Activated CD8-positive, alpha-beta T cell treated with anti-CD3 and anti-CD28 coated beads, Interleukin-2, amount 10 ng/mL, durations not matched to agents 7 days and 5 days (primary cell): ENCODE measurements around the gene NMT1. TPM values are rescaled to one million over a fixed set of nuclear protein-coding genes. Genes with fewer than 3 reads are reported as not detected.

Source experiments
- ATAC-seq: fragments of 150-1000 bp; cut with Tn5 transposase; one replicate; pipeline ENCODE4 v1.10.0; 2021; ENCODE audit warnings: moderate library complexity
- CTCF ChIA-PET: fragments of 350-600 bp; sonication (Branson Sonifier 250); formaldehyde crosslinking; loops from one replicate; lab custom pipeline; 2021; ENCODE audit warnings: antibody characterized with exemption; lab: Charles Lee
- POLR2A ChIA-PET: fragments of 350-600 bp; sonication (Branson Sonifier 250); formaldehyde crosslinking; loops from one replicate; lab custom pipeline; 2021; ENCODE audit warnings: antibody characterized with exemption; lab: Charles Lee
- DNase-seq: peaks from one replicate; pipeline ENCODE4 v3.0.0-alpha.2; 2020
- H3K27ac Mint-ChIP-seq: one replicate; pipeline ENCODE4 v1.8.0; 2021; ENCODE audit warnings: mild to moderate bottlenecking, mixed read lengths
- H3K27me3 Mint-ChIP-seq: one replicate; pipeline ENCODE4 v1.8.0; 2021; ENCODE audit warnings: low read depth, mixed read lengths
- H3K36me3 Mint-ChIP-seq: one replicate; pipeline ENCODE4 v1.8.0; 2021; ENCODE audit warnings: low read depth, mixed read lengths
- H3K4me1 Mint-ChIP-seq: one replicate; pipeline ENCODE4 v1.8.0; 2021; ENCODE audit warnings: low read depth, mixed read lengths
- H3K4me3 Mint-ChIP-seq: one replicate; pipeline ENCODE4 v1.8.0; 2021; ENCODE audit warnings: mild to moderate bottlenecking, mixed read lengths
- H3K9me3 Mint-ChIP-seq: one replicate; pipeline ENCODE4 v1.8.0; 2022; ENCODE audit warnings: mixed read lengths; ENCODE audit not compliant: insufficient read depth
- total RNA-seq, 2 experiments: library from RNA; stranded (reverse); gene quantifications; one replicate each; pipeline ENCODE4 v1.2.3, GENCODE V29; 2021

Gene NMT1
- total RNA-seq, 2 experiments from 2014 or later, result 125 to 143 TPM

DNA sequence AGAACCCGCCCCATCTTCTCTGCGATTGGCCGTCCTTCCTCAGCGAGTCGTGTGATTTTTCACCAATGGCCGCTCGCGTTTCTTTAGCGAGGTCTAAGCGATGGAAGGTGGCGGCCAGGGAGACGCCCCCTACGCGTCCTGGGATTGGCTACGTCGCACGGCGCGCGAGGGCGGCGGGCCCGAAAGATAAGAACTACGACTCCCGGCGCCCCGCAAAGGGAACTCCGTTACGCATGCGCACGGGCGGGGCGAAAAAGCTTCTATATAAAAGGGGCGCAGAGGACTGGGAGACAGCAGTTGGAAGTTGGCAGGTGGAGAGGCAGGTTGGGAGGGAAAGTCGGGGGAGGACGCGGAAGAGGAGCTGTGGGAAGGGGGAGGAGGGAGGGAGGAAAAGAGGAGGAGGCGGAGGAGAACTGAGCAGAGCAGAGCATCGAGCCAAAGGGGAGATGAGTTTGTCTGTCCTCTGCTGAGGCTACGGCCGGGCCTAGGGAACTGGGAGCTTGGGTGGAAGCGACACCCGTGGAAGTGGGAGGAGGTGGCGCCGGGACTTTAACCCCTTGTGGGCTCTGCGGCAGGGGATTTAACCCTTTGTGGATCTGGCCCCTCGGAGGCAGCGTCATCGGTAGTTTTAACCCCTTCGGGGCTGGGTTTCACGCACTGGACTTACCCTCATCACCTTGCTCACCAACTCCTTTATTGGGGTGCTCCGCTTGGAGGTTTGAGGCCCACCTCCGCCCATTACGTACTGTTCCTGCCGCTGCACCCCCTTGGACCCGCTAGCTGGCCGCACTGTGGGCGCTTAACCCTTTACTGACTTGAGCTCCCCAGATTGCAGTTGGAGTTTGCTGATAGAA lies 87.3 kb downstream of the NMT1 start, which contains the start of gene HEXIM1:
Gene HEXIM1 (plus strand): TSS at position 293 of the 854 bp plus-strand sequence. CDS start 716 bp downstream, outside the sequence.
- H3K4me1 Mint-ChIP-seq, result peaks cover 39% of the 10 kb centered on the region
- peaks cover 28% of the 10 kb centered on the region for H3K36me3 Mint-ChIP-seq
- ChIA-PET POLR2A (interaction anchor here (0.5 to 9.4 kb wide), 35 partner anchors 8 to 990 kb away, joined by 3 to 280 read pairs (median 5); partner anchors contain the start of genes ACBD4, EFTUD2, FMNL1 and HEXIM2), CTCF (interaction anchor here (0.8 to 10.9 kb wide), 24 partner anchors 12 to 237 kb away, joined by 3 to 344 read pairs (median 6); partner anchors contain the start of genes ACBD4, DCAKD, FMNL1 and HEXIM2)
- H3K9me3 Mint-ChIP-seq, result no peaks in the 10 kb centered on the region
- no peaks in the 10 kb centered on the region for H3K27me3 Mint-ChIP-seq
- H3K27ac Mint-ChIP-seq, result peak within 1 kb of the TSS; percentile 100
- peak; percentile 80 for ATAC-seq
- peak; percentile 99 for DNase-seq
- peak within 1 kb of the TSS; percentile 95 for H3K4me3 Mint-ChIP-seq

DNA sequence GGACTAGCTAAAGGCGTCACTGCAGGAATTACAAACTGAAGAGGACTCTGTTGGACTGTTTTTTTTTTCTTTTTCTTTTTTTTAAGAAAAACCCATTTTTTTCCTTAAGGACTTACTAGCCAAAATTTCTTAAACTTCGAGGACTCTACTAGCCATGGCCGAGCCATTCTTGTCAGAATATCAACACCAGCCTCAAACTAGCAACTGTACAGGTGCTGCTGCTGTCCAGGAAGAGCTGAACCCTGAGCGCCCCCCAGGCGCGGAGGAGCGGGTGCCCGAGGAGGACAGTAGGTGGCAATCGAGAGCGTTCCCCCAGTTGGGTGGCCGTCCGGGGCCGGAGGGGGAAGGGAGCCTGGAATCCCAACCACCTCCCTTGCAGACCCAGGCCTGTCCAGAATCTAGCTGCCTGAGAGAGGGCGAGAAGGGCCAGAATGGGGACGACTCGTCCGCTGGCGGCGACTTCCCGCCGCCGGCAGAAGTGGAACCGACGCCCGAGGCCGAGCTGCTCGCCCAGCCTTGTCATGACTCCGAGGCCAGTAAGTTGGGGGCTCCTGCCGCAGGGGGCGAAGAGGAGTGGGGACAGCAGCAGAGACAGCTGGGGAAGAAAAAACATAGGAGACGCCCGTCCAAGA lies 88.0 kb downstream of the NMT1 start:
- DNase-seq (peak; percentile 88), ATAC-seq (peak; percentile 38)
- ChIA-PET POLR2A (interaction anchor here (0.5 to 9.4 kb wide), 29 partner anchors 8 to 991 kb away, joined by 3 to 280 read pairs (median 6); partner anchors contain the start of genes ACBD4, DCAKD, EFTUD2 and FMNL1), CTCF (interaction anchor here (0.7 to 10.9 kb wide), 35 partner anchors 8 to 236 kb away, joined by 3 to 344 read pairs (median 6); partner anchors contain the start of genes ACBD4, DCAKD, FMNL1 and HEXIM2)
- peak overlapping the region; percentile 100 for H3K27ac Mint-ChIP-seq
- no peaks in the 10 kb centered on the region for H3K27me3 Mint-ChIP-seq
- peaks cover 36% of the 10 kb centered on the region for H3K4me1 Mint-ChIP-seq
- H3K9me3 Mint-ChIP-seq, result no peaks in the 10 kb centered on the region
- H3K4me3 Mint-ChIP-seq, result peak overlapping the region; percentile 95
- peaks cover 28% of the 10 kb centered on the region for H3K36me3 Mint-ChIP-seq

DNA sequence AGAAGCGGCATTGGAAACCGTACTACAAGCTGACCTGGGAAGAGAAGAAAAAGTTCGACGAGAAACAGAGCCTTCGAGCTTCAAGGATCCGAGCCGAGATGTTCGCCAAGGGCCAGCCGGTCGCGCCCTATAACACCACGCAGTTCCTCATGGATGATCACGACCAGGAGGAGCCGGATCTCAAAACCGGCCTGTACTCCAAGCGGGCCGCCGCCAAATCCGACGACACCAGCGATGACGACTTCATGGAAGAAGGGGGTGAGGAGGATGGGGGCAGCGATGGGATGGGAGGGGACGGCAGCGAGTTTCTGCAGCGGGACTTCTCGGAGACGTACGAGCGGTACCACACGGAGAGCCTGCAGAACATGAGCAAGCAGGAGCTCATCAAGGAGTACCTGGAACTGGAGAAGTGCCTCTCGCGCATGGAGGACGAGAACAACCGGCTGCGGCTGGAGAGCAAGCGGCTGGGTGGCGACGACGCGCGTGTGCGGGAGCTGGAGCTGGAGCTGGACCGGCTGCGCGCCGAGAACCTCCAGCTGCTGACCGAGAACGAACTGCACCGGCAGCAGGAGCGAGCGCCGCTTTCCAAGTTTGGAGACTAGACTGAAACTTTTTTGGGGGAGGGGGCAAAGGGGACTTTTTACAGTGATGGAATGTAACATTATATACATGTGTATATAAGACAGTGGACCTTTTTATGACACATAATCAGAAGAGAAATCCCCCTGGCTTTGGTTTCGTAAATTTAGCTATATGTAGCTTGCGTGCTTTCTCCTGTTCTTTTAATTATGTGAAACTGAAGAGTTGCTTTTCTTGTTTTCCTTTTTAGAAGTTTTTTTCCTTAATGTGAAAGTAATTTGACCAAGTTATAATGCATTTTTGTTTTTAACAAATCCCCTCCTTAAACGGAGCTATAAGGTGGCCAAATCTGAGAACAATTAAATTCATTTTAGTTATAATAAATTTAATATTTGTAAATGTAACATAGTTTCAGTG lies 88.8 kb downstream of the NMT1 start:
- peak; percentile 54 for DNase-seq
- no peaks in the 10 kb centered on the region for H3K9me3 Mint-ChIP-seq

DNA sequence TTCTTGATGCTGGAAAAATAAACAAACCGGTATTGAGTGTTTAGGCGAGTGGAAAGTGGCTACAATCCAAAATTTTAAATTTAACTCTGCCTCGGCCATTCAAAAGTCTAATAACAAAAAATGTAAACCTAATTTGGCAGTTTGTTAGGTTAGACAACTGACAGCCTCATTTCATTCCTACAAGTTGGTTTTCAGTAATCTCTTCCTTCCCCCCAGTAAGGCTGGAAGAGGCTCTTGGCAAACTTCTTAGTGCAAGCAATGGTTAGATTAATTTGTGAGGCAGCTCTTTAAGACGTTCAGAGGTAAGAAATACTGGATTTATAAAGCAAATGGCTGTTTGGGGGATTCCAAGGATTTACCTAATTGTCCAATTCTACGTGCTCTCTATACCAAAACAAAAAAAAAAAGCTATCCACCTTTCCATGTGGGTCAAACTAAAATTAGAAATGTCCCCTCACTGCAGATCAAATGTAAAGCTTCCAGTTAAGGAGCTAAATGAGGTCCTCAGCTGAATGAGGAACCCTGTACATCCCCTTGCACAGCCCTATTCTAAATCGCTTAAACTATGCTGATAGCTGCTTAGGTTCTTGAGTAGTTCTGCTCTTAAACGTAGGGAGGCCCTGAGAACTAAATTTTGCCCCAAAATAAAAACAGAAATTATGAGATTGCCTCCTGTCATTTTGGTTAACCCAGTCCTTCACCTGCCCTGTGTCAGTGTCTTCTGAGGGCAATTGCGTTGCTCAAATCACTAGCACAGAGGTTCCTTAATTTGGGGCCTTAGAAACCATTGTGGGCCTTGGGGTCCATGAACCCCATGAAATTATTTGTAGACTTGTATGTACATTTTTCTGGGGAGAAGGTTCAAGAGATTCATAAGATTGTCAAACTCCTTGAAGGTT lies 90.0 kb downstream of the NMT1 start:
- DNase-seq (no peak), ATAC-seq (no peak)
- H3K36me3 Mint-ChIP-seq, result peaks cover 28% of the 10 kb centered on the region
- no peaks in the 10 kb centered on the region for H3K9me3 Mint-ChIP-seq
- H3K27me3 Mint-ChIP-seq, result no peaks in the 10 kb centered on the region
- ChIA-PET POLR2A (interaction anchor here (0.6 to 9.4 kb wide), 13 partner anchors 10 to 219 kb away, joined by 3 to 280 read pairs (median 22); partner anchors contain the start of genes ACBD4, FMNL1, HEXIM2 and NMT1), CTCF (interaction anchor here (0.8 to 10.9 kb wide), 29 partner anchors 10 to 372 kb away, joined by 3 to 344 read pairs (median 6); partner anchors contain the start of genes ACBD4, FMNL1, HEXIM2 and MAP3K14)
- peaks cover 31% of the 10 kb centered on the region for H3K4me1 Mint-ChIP-seq
- peak overlapping the region; percentile 95 for H3K4me3 Mint-ChIP-seq
- H3K27ac Mint-ChIP-seq, result peak overlapping the region; percentile 80

More for the DNA sequence above, 88.8 kb downstream of the NMT1 start:
- no peak for ATAC-seq
- Mint-ChIP-seq H3K27me3 (no peaks in the 10 kb centered on the region), H3K27ac (peak overlapping the region; percentile 100), H3K4me3 (peak overlapping the region; percentile 95), H3K36me3 (peaks cover 28% of the 10 kb centered on the region), H3K4me1 (peaks cover 33% of the 10 kb centered on the region)
- ChIA-PET POLR2A (interaction anchor here (0.8 to 9.4 kb wide), 17 partner anchors 11 to 251 kb away, joined by 3 to 280 read pairs (median 19); partner anchors contain the start of genes ACBD4, DCAKD, EFTUD2 and FMNL1), CTCF (interaction anchor here (0.7 to 10.9 kb wide), 39 partner anchors 8 to 236 kb away, joined by 3 to 344 read pairs (median 6); partner anchors contain the start of genes ACBD4, DCAKD, FMNL1 and HEXIM2)

DNA sequence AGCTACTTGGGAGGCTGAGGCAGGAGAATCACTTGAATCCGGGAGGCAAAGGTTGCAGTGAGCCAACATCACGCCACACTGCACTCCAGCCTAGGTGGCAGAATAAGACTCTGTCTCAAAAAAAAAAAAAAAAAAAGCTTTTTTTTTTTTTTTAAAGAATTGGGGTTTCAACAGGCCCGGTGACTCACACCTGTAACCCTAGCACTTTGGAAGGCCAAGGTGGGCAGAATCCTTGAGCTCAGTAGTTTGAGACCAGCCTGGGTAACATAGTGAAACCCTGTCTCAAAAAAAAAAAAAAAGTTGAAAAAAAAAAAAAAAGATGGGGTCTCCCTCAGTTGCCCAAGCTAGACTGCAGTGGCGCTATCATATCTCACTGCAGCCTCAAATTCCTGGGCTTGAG lies 93.9 kb downstream of the NMT1 start:
- peaks cover 42% of the 10 kb centered on the region for H3K4me1 Mint-ChIP-seq
- no peaks in the 10 kb centered on the region for H3K9me3 Mint-ChIP-seq
- no peak overlapping the region for H3K4me3 Mint-ChIP-seq
- DNase-seq (no peak), ATAC-seq (no peak)
- ChIA-PET POLR2A (interaction anchor here (1.2 kb wide), 1 partner anchor 67 kb away, joined by 3 read pairs; the partner anchor contains the start of gene FMNL1), CTCF (interaction anchor here (1.1 to 10.9 kb wide), 4 partner anchors 16 to 43 kb away, joined by 3 to 344 read pairs (median 9); partner anchors contain the start of gene ACBD4)
- H3K27me3 Mint-ChIP-seq, result no peaks in the 10 kb centered on the region
- no peak overlapping the region for H3K27ac Mint-ChIP-seq
- peaks cover 27% of the 10 kb centered on the region for H3K36me3 Mint-ChIP-seq

DNA sequence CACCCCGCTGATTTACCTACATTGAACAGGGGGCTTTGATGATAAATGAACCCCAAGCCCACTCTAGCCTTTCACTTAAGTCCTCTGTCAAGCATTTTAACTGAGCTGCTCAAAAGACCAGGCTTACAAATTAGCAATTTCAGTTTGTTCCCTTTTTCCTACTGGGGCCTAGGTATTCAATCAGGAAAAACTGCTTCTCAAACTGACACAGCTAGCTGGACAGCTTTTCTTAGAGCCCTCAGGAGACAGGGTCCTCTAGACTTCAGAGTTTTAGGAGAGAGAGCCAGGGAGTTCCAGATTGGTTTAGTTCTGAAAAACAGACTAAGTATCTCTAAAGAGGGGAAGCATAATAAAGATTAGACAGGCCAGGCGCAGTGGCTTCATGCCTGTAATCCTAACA lies 94.4 kb downstream of the NMT1 start:
- H3K27ac Mint-ChIP-seq, result no peak overlapping the region
- no peak for ATAC-seq
- ChIA-PET CTCF (interaction anchor here (1.1 to 10.9 kb wide), 4 partner anchors 15 to 42 kb away, joined by 3 to 344 read pairs (median 9); partner anchors contain the start of gene ACBD4), POLR2A (interaction anchor here (1.2 kb wide), 1 partner anchor 67 kb away, joined by 3 read pairs; the partner anchor contains the start of gene FMNL1)
- no peaks in the 10 kb centered on the region for H3K9me3 Mint-ChIP-seq
- peaks cover 43% of the 10 kb centered on the region for H3K4me1 Mint-ChIP-seq
- DNase-seq, result no peak
- no peak overlapping the region for H3K4me3 Mint-ChIP-seq
- peaks cover 28% of the 10 kb centered on the region for H3K36me3 Mint-ChIP-seq
- no peaks in the 10 kb centered on the region for H3K27me3 Mint-ChIP-seq

DNA sequence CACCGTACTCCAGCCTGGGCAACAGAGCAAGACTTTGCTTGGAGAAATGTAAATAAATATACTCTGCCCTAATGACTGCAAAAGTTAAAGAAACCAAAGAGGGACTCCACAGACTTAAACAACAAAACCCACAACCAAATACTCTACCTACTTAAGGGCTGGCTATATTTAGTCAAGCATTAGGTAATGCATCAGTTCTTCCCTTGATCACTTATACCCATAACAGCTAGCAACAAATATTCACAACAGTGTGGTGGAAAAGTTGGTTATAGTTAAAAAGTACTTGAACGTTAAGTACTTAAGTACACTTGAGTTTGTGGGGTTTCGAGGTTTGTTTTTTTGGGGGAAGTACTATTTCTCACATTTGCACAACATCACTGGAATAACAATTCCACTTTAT lies 95.1 kb downstream of the NMT1 start:
- no peaks in the 10 kb centered on the region for H3K9me3 Mint-ChIP-seq
- ChIA-PET POLR2A (interaction anchor here (1.0 to 1.2 kb wide), 2 partner anchors 8 to 66 kb away, joined by 3 to 5 read pairs; partner anchors contain the start of genes FMNL1 and HEXIM1), CTCF (interaction anchor here (1.1 to 10.9 kb wide), 5 partner anchors 6 to 41 kb away, joined by 3 to 344 read pairs (median 10); partner anchors contain the start of genes ACBD4 and HEXIM1)
- ATAC-seq (no peak), DNase-seq (no peak)
- peak overlapping the region; percentile 3 for H3K27ac Mint-ChIP-seq
- H3K36me3 Mint-ChIP-seq, result peaks cover 25% of the 10 kb centered on the region
- H3K27me3 Mint-ChIP-seq, result no peaks in the 10 kb centered on the region
- H3K4me3 Mint-ChIP-seq, result no peak overlapping the region
- H3K4me1 Mint-ChIP-seq, result peaks cover 37% of the 10 kb centered on the region
